Superior temporal gyrus (tissue), 1 donor: ENCODE data around the gene KCNG1.

Experiments used
- DNase-seq: peaks from one replicate; pipeline ENCODE4 v3.0.0-alpha.2; 2016; ENCODE audit errors: extremely low spot score

Gene KCNG1

GRCh38 chr20:51036827-51037531 lies 14.1 kb upstream of the KCNG1 start:
- DNase-seq = no peak

- DNase-seq = no peak
These were observed 13.3 kb upstream of the KCNG1 start for GRCh38 chr20:51036226-51036625.

- no peak for DNase-seq
These were observed 12.2 kb upstream of the KCNG1 start for GRCh38 chr20:51034988-51035656.

GRCh38 chr20:51034476-51034875 lies 11.6 kb upstream of the KCNG1 start:
- DNase-seq = no peak

- no peak for DNase-seq
These were observed 7.3 kb upstream of the KCNG1 start for GRCh38 chr20:51029963-51030920.

- DNase-seq = no peak
These were observed 6.6 kb upstream of the KCNG1 start for GRCh38 chr20:51029556-51029955.

GRCh38 chr20:51028616-51029212 lies 5.8 kb upstream of the KCNG1 start:
- no peak for DNase-seq

- DNase-seq = no peak
These were observed 4.3 kb upstream of the KCNG1 start for GRCh38 chr20:51027035-51027795.

GRCh38 chr20:51026269-51026668 lies 3.4 kb upstream of the KCNG1 start:
- DNase-seq = no peak

GRCh38 chr20:51024761-51025160 lies 1.9 kb upstream of the KCNG1 start:
- DNase-seq = no peak

- DNase-seq = no peak
These were observed 779 bp upstream of the KCNG1 start for GRCh38 chr20:51023617-51024155.

GRCh38 chr20:51022227-51022802 lies 592 bp downstream of the KCNG1 start:
- no peak for DNase-seq

GRCh38 chr20:51021067-51022025 lies 1.6 kb downstream of the KCNG1 start:
- DNase-seq = no peak

- DNase-seq = no peak
These were observed 2.2 kb downstream of the KCNG1 start for GRCh38 chr20:51020657-51021056.

GRCh38 chr20:51019656-51020592 lies 3.0 kb downstream of the KCNG1 start:
- no peak for DNase-seq

GRCh38 chr20:51017251-51017650 lies 5.7 kb downstream of the KCNG1 start:
- no peak for DNase-seq

GRCh38 chr20:51016521-51016920 lies 6.4 kb downstream of the KCNG1 start:
- no peak for DNase-seq
